ENCODE data around the gene CLDN18. TPM values are rescaled to one million over a fixed set of nuclear protein-coding genes. Genes with fewer than 3 reads are reported as not detected.

The CLDN18 gene
- total and polyA plus RNA-seq, 4 donors = 0.06 TPM; not detected in 3

DNA sequence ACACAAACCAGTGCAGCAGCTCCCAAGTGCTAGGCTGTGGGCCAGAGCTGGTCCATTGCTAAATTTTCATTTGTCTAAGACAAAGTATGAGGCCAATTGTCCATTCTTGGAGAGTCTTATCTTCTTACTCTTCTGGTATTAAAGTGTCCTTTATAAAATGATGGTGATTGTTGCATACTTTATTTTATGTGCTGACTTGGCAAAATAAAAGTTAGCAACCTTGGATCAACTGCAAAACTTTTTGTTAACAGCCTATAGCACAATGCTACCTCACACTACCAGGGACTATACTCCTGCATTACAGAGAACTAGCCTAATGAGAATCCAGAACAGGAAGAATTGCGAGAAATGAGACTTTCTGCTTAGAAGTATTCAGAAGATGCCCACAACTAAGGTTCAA is 44.1 kb downstream of the CLDN18 start (continued):
- TF ChIP-seq ZBTB33 (IDR thresholded peaks at IDR 0.05) = no peak
- TF ChIP-seq FOXA2 (IDR thresholded peaks at IDR 0.05) = no peak
- no peak for TF ChIP-seq EGR1 (IDR thresholded peaks at IDR 0.05; ENCODE audit: low read depth in 2 of 2)
- no peak for TF ChIP-seq RAD21 (IDR thresholded peaks at IDR 0.05)
- TF ChIP-seq SP1 (IDR thresholded peaks at IDR 0.05) = no peak
- TF ChIP-seq RXRA (IDR thresholded peaks at IDR 0.05) = no peak
- no peak for TF ChIP-seq HNF4G (IDR thresholded peaks at IDR 0.05)

DNA sequence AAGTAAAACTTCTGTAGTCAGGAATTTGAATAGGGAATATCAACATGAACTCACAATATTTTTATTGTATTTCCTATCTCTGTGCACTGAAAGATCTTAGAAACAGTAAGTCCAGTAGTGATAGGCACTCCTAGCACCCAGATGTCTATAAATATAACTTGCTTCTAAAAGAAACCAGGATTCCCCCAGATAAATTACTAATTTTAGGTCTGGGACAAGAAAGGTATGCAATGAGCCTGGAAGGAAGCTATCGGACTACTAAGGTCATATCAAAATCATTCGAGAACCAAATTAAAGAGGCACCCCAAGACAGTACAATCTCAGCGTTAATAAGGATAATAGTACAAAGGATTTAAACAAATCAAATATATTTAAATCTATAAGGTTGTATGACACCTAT is 47.4 kb downstream of the CLDN18 start:
- Histone ChIP-seq H3K27ac (ENCODE audit: low read depth in 1 of 2, low read length in 2 of 2) (no peak overlapping the region), H3K27me3 (ENCODE audit: control insufficient read depth in 4 of 4, insufficient read depth in 4 of 4, low read length in 3 of 4) (no peaks in the 10 kb centered on the region), H3K4me3 (ENCODE audit: low read depth in 1 of 3, low read length in 3 of 3) (no peak overlapping the region), H3K9me3 (ENCODE audit: control insufficient read depth in 4 of 4, low read length in 3 of 4) (no peaks in the 10 kb centered on the region), H3K4me1 (ENCODE audit: control insufficient read depth in 4 of 4, insufficient read depth in 4 of 4, low read length in 3 of 4) (no peaks in the 10 kb centered on the region), H3K9ac (ENCODE audit: low read depth in 1 of 2, low read length in 2 of 2) (no peak overlapping the region), H3K36me3 (ENCODE audit: control insufficient read depth in 4 of 4, insufficient read depth in 3 of 4, low read depth in 1 of 4, low read length in 3 of 4) (no peaks in the 10 kb centered on the region)
- TF ChIP-seq JUND (IDR thresholded peaks at IDR 0.05) (no peak), YY1 (IDR thresholded peaks at IDR 0.05) (no peak), MAX (IDR thresholded peaks at IDR 0.05) (no peak), ATF3 (IDR thresholded peaks at IDR 0.05) (no peak)
- whole genome bisulfite sequencing = 94% methylated on average over 3 of the region's 3 CpGs
- no peak for DNase-seq (ENCODE audit: low spot score)

- no peaks in the 10 kb centered on the region for H3K9me3 ChIP-seq (ENCODE audit: control insufficient read depth in 4 of 4, low read length in 3 of 4)
- H3K4me3 ChIP-seq (ENCODE audit: low read depth in 1 of 3, low read length in 3 of 3) = no peak overlapping the region
- no peaks in the 10 kb centered on the region for H3K36me3 ChIP-seq (ENCODE audit: control insufficient read depth in 4 of 4, insufficient read depth in 3 of 4, low read depth in 1 of 4, low read length in 3 of 4)
- no peak overlapping the region for H3K9ac ChIP-seq (ENCODE audit: low read depth in 1 of 2, low read length in 2 of 2)
- TF ChIP-seq TAF1 (conservative IDR thresholded peaks at IDR 0.05) (no peak), HNF4A (conservative IDR thresholded peaks at IDR 0.05) (no peak), SP1 (IDR thresholded peaks at IDR 0.05) (no peak), HNF4G (IDR thresholded peaks at IDR 0.05) (no peak), YY1 (IDR thresholded peaks at IDR 0.05) (no peak), MAX (IDR thresholded peaks at IDR 0.05) (no peak), FOXA1 (IDR thresholded peaks at IDR 0.05) (no peak), GABPA (IDR thresholded peaks at IDR 0.05 in 1 of 2, conservative IDR thresholded peaks at IDR 0.05 in 1 of 2) (no peak), EGR1 (IDR thresholded peaks at IDR 0.05; ENCODE audit: low read depth in 2 of 2) (no peak), ATF3 (IDR thresholded peaks at IDR 0.05) (no peak), RXRA (IDR thresholded peaks at IDR 0.05) (no peak), NR2F2 (IDR thresholded peaks at IDR 0.05) (no peak), FOXA2 (IDR thresholded peaks at IDR 0.05) (no peak), ZBTB33 (IDR thresholded peaks at IDR 0.05) (no peak), JUND (IDR thresholded peaks at IDR 0.05) (no peak), RAD21 (IDR thresholded peaks at IDR 0.05) (no peak)
- TF ChIP-seq, protein P1, sequence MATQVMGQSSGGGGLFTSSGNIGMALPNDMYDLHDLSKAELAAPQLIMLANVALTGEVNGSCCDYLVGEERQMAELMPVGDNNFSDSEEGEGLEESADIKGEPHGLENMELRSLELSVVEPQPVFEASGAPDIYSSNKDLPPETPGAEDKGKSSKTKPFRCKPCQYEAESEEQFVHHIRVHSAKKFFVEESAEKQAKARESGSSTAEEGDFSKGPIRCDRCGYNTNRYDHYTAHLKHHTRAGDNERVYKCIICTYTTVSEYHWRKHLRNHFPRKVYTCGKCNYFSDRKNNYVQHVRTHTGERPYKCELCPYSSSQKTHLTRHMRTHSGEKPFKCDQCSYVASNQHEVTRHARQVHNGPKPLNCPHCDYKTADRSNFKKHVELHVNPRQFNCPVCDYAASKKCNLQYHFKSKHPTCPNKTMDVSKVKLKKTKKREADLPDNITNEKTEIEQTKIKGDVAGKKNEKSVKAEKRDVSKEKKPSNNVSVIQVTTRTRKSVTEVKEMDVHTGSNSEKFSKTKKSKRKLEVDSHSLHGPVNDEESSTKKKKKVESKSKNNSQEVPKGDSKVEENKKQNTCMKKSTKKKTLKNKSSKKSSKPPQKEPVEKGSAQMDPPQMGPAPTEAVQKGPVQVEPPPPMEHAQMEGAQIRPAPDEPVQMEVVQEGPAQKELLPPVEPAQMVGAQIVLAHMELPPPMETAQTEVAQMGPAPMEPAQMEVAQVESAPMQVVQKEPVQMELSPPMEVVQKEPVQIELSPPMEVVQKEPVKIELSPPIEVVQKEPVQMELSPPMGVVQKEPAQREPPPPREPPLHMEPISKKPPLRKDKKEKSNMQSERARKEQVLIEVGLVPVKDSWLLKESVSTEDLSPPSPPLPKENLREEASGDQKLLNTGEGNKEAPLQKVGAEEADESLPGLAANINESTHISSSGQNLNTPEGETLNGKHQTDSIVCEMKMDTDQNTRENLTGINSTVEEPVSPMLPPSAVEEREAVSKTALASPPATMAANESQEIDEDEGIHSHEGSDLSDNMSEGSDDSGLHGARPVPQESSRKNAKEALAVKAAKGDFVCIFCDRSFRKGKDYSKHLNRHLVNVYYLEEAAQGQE (IDR thresholded peaks at IDR 0.05) = no peak
- TF ChIP-seq, protein P2, sequence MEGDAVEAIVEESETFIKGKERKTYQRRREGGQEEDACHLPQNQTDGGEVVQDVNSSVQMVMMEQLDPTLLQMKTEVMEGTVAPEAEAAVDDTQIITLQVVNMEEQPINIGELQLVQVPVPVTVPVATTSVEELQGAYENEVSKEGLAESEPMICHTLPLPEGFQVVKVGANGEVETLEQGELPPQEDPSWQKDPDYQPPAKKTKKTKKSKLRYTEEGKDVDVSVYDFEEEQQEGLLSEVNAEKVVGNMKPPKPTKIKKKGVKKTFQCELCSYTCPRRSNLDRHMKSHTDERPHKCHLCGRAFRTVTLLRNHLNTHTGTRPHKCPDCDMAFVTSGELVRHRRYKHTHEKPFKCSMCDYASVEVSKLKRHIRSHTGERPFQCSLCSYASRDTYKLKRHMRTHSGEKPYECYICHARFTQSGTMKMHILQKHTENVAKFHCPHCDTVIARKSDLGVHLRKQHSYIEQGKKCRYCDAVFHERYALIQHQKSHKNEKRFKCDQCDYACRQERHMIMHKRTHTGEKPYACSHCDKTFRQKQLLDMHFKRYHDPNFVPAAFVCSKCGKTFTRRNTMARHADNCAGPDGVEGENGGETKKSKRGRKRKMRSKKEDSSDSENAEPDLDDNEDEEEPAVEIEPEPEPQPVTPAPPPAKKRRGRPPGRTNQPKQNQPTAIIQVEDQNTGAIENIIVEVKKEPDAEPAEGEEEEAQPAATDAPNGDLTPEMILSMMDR (IDR thresholded peaks at IDR 0.05; ENCODE audit: low read depth, low read length, missing input control) = no peak
- H3K27me3 ChIP-seq (ENCODE audit: control insufficient read depth in 4 of 4, insufficient read depth in 4 of 4, low read length in 3 of 4) = no peaks in the 10 kb centered on the region
- DNase-seq (ENCODE audit: low spot score) = no peak
- no peak overlapping the region for H3K27ac ChIP-seq (ENCODE audit: low read depth in 1 of 2, low read length in 2 of 2)
- no peaks in the 10 kb centered on the region for H3K4me1 ChIP-seq (ENCODE audit: control insufficient read depth in 4 of 4, insufficient read depth in 4 of 4, low read length in 3 of 4)
Observed at GRCh38 chr3:138059261-138059660, 49.3 kb downstream of the CLDN18 start.

Measured in liver (tissue), 9 donors.